ENCODE measurements around the gene MYO18A. TPM values are rescaled to one million over a fixed set of nuclear protein-coding genes. Genes with fewer than 3 reads are reported as not detected.
"Not testable (repeated sequence)": the region's sequence is repeated elsewhere in the genome, so short reads cannot be mapped to it uniquely, and the experiment has no call there.

MYO18A gene
- total and polyA plus RNA-seq, 2 of the 4 experiments (the other 2 are of a cell fraction) = 22.4 to 39.1 TPM

DNA sequence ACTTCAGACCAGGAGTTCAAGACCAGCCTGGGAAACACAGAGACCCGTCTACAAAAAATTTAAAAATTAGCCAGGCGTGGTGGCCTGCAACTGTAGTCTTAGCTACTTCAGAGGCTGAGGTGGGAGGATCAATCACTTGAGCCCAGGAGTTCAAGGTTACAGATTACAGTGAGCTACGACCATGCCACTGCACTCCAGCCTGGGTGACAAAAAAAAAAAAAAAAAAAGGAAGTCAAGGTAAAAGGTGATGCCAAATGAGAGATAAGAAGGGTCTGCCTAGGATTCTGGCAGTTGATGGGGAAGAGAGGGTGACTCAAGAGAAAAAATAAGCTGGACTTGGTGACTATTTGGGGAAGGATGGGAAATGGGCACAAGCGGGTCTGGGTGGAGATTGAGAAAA is 32.5 kb downstream of the MYO18A start (continued):
- TF ChIP-seq, protein P1, sequence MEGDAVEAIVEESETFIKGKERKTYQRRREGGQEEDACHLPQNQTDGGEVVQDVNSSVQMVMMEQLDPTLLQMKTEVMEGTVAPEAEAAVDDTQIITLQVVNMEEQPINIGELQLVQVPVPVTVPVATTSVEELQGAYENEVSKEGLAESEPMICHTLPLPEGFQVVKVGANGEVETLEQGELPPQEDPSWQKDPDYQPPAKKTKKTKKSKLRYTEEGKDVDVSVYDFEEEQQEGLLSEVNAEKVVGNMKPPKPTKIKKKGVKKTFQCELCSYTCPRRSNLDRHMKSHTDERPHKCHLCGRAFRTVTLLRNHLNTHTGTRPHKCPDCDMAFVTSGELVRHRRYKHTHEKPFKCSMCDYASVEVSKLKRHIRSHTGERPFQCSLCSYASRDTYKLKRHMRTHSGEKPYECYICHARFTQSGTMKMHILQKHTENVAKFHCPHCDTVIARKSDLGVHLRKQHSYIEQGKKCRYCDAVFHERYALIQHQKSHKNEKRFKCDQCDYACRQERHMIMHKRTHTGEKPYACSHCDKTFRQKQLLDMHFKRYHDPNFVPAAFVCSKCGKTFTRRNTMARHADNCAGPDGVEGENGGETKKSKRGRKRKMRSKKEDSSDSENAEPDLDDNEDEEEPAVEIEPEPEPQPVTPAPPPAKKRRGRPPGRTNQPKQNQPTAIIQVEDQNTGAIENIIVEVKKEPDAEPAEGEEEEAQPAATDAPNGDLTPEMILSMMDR (conservative IDR thresholded peaks at IDR 0.05; ENCODE audit: low read depth, low read length) = no peak
- TF ChIP-seq MAFK (IDR thresholded peaks at IDR 0.05; ENCODE audit: low read depth, low read length) (no peak), MXI1 (IDR thresholded peaks at IDR 0.05; ENCODE audit: borderline replicate concordance, low read depth, low read length) (no peak)

DNA sequence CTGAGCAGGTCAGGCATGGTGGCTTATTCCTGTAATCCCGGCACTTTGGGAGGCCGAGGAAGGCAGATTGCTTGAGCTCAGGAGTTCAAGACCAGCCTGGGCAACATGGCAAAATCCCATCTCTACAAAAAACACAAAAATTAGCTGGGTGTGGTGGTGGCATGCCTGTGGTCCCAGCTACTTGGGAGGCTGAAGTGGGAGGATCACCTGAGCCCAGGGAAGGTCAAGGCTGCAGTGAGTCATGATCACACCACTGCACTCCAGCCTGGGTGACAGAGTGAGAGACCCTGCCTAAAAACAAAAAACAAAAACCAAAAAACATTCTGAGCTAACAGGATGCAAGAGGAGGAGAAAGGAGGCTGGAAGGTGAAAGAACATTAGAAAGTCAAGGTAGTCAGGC is 33.0 kb downstream of the MYO18A start:
- H3K56ac ChIP-seq (ENCODE audit: extremely low read depth, insufficient read depth, low read length); H3K4ac ChIP-seq (ENCODE audit: low read depth, low read length); DNase-seq; H4K20me1 ChIP-seq (ENCODE audit: insufficient read depth, low read length); H4K5ac ChIP-seq (ENCODE audit: low read depth, low read length); POLR2A ChIA-PET (ENCODE audit: unreplicated experiment); H2BK5ac ChIP-seq (ENCODE audit: low read depth, low read length, poor library complexity, severe bottlenecking); H3K4me2 ChIP-seq (ENCODE audit: low read depth, low read length); H2AK9ac ChIP-seq (replicated peaks; ENCODE audit: low read depth, low read length, poor library complexity); H3K36me3 ChIP-seq (ENCODE audit: control insufficient read depth, insufficient read depth, low read length); H4K91ac ChIP-seq (ENCODE audit: insufficient read depth, low read depth, low read length); BruUV-seq (replicated peaks); ATAC-seq (ENCODE audit: low read depth); H3K27ac ChIP-seq (ENCODE audit: insufficient read depth, low read length); H2BK20ac ChIP-seq (ENCODE audit: low read depth, low read length); H3K9ac ChIP-seq (ENCODE audit: low read depth, low read length); H3K23ac ChIP-seq (ENCODE audit: low read depth, low read length); H2BK15ac ChIP-seq (ENCODE audit: low read depth, low read length); H2AFZ ChIP-seq (replicated peaks; ENCODE audit: low read length, poor library complexity); H4K8ac ChIP-seq (ENCODE audit: low read depth in 2 of 2, low read length in 2 of 2); H3K9me3 ChIP-seq (ENCODE audit: control insufficient read depth, insufficient read depth, low read length); dilution Hi-C loops (cut with HindIII; ENCODE audit: low sequenced_read_pairs, unreplicated experiment); H3K4me3 ChIP-seq (ENCODE audit: insufficient read depth, low read depth, low read length); H3K27me3 ChIP-seq (ENCODE audit: control insufficient read depth, insufficient read depth, low read length); H2BK120ac ChIP-seq (ENCODE audit: low read depth, low read length); H3K14ac ChIP-seq (replicated peaks; ENCODE audit: low read depth, low read length); H3K18ac ChIP-seq (ENCODE audit: low read depth, low read length): not testable (repeated sequence)
- intact Hi-C loops (cut with micrococcal nuclease) (loop anchor here (5.0 to 10.0 kb wide), 2 partner anchors 220 to 418 kb away; partner anchors contain the start of genes ABHD15 and TP53I13), in situ Hi-C loops (cut with MboI; ENCODE audit: low sequenced_read_pairs) (loop anchor here (5.0 kb wide), 2 partner anchors 70 to 140 kb away; no protein-coding TSS in a partner anchor)
- peaks cover 28 to 83% of the 10 kb centered on the region in 2 experiments for H3K79me1 ChIP-seq (ENCODE audit: low read depth in 1 of 2, low read length in 2 of 2)
- H2AK5ac ChIP-seq (ENCODE audit: low read depth, low read length) = 0 out of 2 replicates have a peak overlapping the region, but pooled peaks have one; percentile 13
- CTCF ChIA-PET = interaction anchor here (5.9 to 6.1 kb wide), 2 partner anchors 23 to 73 kb away, joined by 40 to 56 read pairs; no protein-coding TSS in a partner anchor
- WGBS, 2 experiments (ENCODE audit: extremely low coverage in 2 of 2, insufficient read length in 1 of 2) = no CpG with 5 or more reads among the region's 2 CpGs
- peaks cover 15% of the 10 kb centered on the region for H3K9me1 ChIP-seq (ENCODE audit: insufficient read depth, low read length)
- H3K4me1 ChIP-seq (ENCODE audit: control insufficient read depth, insufficient read depth, low read length) = peaks cover 21% of the 10 kb centered on the region

Data from IMR-90 (cell line).